Neural cell (in vitro differentiated cells): ENCODE measurements around the gene UNC79.

Source experiments
- CTCF ChIP-seq: fragments of 450-650 bp; IDR thresholded peaks from 2 replicates; pipeline ENCODE4 v1.5.1; 2014; ENCODE audit warnings: antibody characterized with exemption, mild to moderate bottlenecking, moderate library complexity; ENCODE audit not compliant: poor library complexity, severe bottlenecking
- EP300 ChIP-seq: fragments of 450-650 bp; conservative IDR thresholded peaks from 2 replicates; pipeline ENCODE4 v1.6.1; 2014; ENCODE audit warnings: antibody characterized with exemption, mild to moderate bottlenecking, moderate library complexity; ENCODE audit not compliant: poor library complexity, severe bottlenecking
- EZH2 ChIP-seq: fragments of 200-600, 300-800 bp; shearing (Covaris generic), sonication (generic); IDR thresholded peaks from 2 replicates; pipeline ENCODE4 v1.6.1; 2014; ENCODE audit warnings: antibody characterized with exemption, low read length, borderline replicate concordance, mild to moderate bottlenecking; ENCODE audit not compliant: insufficient read depth, poor library complexity, severe bottlenecking
- MXI1 ChIP-seq: fragments of 450-650 bp; conservative IDR thresholded peaks from 2 replicates; pipeline ENCODE4 v1.6.1; 2014; ENCODE audit warnings: antibody characterized with exemption, mild to moderate bottlenecking; ENCODE audit not compliant: poor library complexity, severe bottlenecking
- RAD21 ChIP-seq: fragments of 450-650 bp; conservative IDR thresholded peaks from 2 replicates; pipeline ENCODE4 v1.6.1; 2014; ENCODE audit warnings: antibody characterized with exemption, mild to moderate bottlenecking, moderate library complexity
- REST ChIP-seq: IDR thresholded peaks from 2 replicates; pipeline ENCODE4 v1.6.1; 2012; ENCODE audit warnings: borderline replicate concordance
- TAF1 ChIP-seq: IDR thresholded peaks from 2 replicates; pipeline ENCODE4 v1.6.1; 2012; ENCODE audit warnings: low read depth

- TF ChIP-seq MXI1 (no peak), TAF1 (no peak), CTCF (no peak), REST (no peak), EZH2 (no peak), EP300 (no peak), RAD21 (no peak)
These were observed 107.7 kb downstream of the UNC79 start for GRCh38 chr14:93538413-93538812.
